ENCODE data around the gene PPP4R3B. TPM values are rescaled to one million over a fixed set of nuclear protein-coding genes. Genes with fewer than 3 reads are reported as not detected.
A peak's percentile ranks its signal among the peaks of the same experiment; 100 is the strongest.
"Not testable (repeated sequence)": the region's sequence is repeated elsewhere in the genome, so short reads cannot be mapped to it uniquely, and the experiment has no call there.

PPP4R3B gene
- total and polyA plus RNA-seq, 8 donors = 17.4 to 110 (median 46.9) TPM

DNA sequence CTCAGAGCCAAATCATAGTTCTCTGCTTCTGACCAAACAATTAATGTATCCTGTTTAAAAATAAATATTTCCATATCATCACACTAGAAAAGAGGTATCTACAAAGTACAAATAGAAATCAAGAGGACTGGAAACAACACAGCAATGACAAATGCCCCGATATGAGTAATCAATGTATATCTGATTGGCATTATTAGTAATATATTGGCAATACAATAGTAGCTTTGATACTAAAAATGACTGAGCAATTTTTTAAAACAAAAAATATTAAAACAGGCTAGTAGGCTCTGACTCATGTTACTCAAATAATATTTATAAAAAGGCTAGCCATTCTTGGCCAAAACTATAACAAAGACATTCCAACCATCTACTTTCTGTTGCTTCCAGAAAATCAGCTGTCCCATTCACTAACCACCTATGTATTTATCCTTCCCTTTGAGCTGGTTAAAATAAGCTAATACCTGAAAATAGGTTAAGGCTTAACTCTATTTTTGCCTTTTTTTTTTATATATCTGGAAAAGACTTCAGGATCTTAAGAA lies 13.3 kb downstream of the PPP4R3B start:
- H3K27ac ChIP-seq = peak overlapping the region in 3 of 5 donors; percentile 2 to 14 (median 7)

DNA sequence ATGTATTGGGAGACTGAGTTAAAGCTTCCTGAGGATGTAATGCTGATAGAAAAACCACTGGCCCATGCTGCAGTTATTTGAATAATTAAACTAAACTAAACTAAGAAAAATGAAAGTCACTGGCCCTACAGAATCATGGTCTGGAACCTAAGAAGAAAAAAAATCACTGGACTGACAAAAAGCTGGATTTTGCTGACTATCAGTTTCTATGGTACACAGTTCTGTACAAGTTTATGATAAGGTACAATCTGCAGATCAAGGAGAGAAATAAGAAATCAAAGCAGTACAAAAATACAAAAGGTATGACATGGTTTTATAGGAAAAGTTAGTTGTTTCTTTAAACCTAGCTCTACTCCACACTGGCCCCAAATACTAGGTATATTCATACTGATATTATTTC lies 15.6 kb downstream of the PPP4R3B start:
- H3K4me1 ChIP-seq = peaks cover 24 to 47% (median 34%) of the 10 kb centered on the region in 4 donors
- H3K9me3 ChIP-seq = no peaks in the 10 kb centered on the region
- no peak for DNase-seq
- H3K27ac ChIP-seq = no peak overlapping the region
- H3K4me3 ChIP-seq = no peak overlapping the region
- TF ChIP-seq POLR2AphosphoS5 (IDR thresholded peaks at IDR 0.05) = no peak
- TF ChIP-seq EP300 (IDR thresholded peaks at IDR 0.05) = no peak
- TF ChIP-seq POLR2A (IDR thresholded peaks at IDR 0.05) = no peak
- TF ChIP-seq, protein P1, sequence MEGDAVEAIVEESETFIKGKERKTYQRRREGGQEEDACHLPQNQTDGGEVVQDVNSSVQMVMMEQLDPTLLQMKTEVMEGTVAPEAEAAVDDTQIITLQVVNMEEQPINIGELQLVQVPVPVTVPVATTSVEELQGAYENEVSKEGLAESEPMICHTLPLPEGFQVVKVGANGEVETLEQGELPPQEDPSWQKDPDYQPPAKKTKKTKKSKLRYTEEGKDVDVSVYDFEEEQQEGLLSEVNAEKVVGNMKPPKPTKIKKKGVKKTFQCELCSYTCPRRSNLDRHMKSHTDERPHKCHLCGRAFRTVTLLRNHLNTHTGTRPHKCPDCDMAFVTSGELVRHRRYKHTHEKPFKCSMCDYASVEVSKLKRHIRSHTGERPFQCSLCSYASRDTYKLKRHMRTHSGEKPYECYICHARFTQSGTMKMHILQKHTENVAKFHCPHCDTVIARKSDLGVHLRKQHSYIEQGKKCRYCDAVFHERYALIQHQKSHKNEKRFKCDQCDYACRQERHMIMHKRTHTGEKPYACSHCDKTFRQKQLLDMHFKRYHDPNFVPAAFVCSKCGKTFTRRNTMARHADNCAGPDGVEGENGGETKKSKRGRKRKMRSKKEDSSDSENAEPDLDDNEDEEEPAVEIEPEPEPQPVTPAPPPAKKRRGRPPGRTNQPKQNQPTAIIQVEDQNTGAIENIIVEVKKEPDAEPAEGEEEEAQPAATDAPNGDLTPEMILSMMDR (IDR thresholded peaks at IDR 0.05) = no peak
- H3K36me3 ChIP-seq = peaks cover 5 to 52% (median 48%) of the 10 kb centered on the region in 4 donors
- intact Hi-C loops (cut with DNase I; ENCODE audit: low total_unique reads) = no loop called here
- H3K27me3 ChIP-seq = no peaks in the 10 kb centered on the region

More for the DNA sequence above, 13.3 kb downstream of the PPP4R3B start:
- no peak for DNase-seq
- intact Hi-C loops (cut with DNase I; ENCODE audit: low total_unique reads) = no loop called here
- Histone ChIP-seq H3K4me3 (no peak overlapping the region), H3K9me3 (no peaks in the 10 kb centered on the region), H3K27me3 (no peaks in the 10 kb centered on the region), H3K4me1 (peaks cover 24 to 65% (median 44%) of the 10 kb centered on the region in 4 donors), H3K36me3 (peaks cover 0 to 31% (median 27%) of the 10 kb centered on the region in 4 donors)
- TF ChIP-seq EP300 (IDR thresholded peaks at IDR 0.05) (no peak), POLR2AphosphoS5 (IDR thresholded peaks at IDR 0.05) (no peak), POLR2A (IDR thresholded peaks at IDR 0.05) (no peak)
- TF ChIP-seq, protein P1 (IDR thresholded peaks at IDR 0.05) = no peak
- 31 to 70% (median 44%) methylated on average over 1 of the region's 1 CpG for WGBS, 5 donors

DNA sequence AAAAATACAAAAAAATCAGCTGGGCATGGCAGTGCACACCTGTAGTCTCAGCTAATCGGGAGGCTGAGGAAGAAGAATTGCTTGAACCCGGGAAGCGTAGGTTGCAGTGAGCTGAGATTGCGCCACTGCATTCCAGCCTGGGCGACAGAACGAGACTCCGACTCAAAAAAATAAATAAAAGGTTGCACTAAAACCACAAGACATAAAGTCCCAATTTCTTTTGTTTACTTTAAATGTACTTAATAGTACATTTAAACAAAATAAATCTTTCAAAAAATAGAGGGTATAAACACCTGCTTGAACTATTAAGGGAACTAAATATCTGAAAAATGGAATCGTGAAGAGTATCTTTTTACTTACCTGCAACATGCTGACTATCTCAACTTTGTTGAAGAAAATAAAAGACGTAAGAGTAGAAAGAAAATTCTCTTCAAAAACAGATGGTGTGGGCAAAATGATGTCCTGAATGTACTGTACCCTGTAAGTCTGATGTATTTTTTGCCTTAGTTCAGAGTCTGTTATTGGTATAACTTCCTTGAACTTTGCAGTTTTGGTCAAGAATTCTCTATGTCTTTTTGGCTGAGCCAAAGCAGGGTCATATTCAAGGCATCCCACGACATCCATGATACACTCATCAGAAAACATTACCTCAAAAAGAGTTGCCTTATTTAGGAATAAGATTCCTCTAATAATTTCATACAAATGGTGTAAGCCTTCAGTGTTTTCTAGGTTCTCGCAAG lies 19.2 kb downstream of the PPP4R3B start:
- 82 to 93% (median 89%) methylated on average over 11 of the region's 11 CpGs for WGBS, 5 donors
- H3K36me3 ChIP-seq = peaks cover 5 to 65% (median 58%) of the 10 kb centered on the region in 4 donors
- H3K4me1 ChIP-seq = peaks cover 11 to 57% (median 32%) of the 10 kb centered on the region in 4 donors
- no peak for DNase-seq
- no peak overlapping the region for H3K27ac ChIP-seq
- no peaks in the 10 kb centered on the region for H3K27me3 ChIP-seq
- intact Hi-C loops (cut with DNase I; ENCODE audit: low total_unique reads) = no loop called here
- TF ChIP-seq, protein P1 (IDR thresholded peaks at IDR 0.05) = no peak
- no peaks in the 10 kb centered on the region for H3K9me3 ChIP-seq
- no peak overlapping the region for H3K4me3 ChIP-seq

DNA sequence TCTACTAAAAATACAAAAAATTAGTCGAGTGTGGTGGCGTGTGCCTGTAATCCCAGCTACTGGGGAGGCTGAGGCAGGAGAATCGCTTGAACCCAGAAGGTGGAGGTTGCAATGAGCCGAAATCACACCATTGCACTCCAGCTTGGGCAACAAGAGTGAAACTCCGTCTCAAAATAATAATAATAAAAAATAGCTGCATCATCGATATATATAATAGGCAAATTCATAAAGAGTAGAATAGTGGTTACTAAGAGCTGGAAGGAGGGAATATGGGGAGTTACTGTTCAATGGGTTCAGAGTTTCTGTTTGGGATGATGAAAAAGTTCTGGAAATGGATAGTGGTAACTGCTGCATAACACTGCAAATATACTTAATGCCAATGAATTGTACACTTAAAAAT lies 20.6 kb downstream of the PPP4R3B start:
- H3K27me3 ChIP-seq; DNase-seq; H3K4me3 ChIP-seq; H3K27ac ChIP-seq; intact Hi-C loops (cut with DNase I; ENCODE audit: low total_unique reads); H3K9me3 ChIP-seq: not testable (repeated sequence)
- 95 to 99% (median 97%) methylated on average over 6 of the region's 6 CpGs for WGBS, 5 donors
- Histone ChIP-seq H3K4me1 (peaks cover 0 to 57% (median 29%) of the 10 kb centered on the region in 4 donors), H3K36me3 (peaks cover 5 to 52% (median 48%) of the 10 kb centered on the region in 4 donors)

DNA sequence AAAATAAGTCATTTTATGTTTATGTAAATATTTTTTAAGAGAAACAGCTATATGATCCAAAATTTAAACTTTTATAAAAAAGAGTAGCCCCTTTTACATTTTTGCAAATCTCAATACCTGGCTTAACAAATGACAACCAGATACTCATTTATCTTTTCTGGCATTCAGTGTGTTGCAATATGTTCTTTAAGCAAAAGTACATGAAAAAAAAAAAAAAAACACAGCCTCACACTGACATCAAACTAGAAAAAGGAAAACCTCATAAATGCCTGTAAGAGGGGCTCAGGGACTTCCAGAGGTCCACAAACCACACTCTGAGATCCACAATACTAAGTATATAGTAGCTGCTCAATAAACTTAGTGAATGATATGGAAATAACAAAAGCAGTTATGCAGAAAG lies 21.9 kb downstream of the PPP4R3B start:
- H3K9me3 ChIP-seq = no peaks in the 10 kb centered on the region
- H3K27ac ChIP-seq = no peak overlapping the region
- intact Hi-C loops (cut with DNase I; ENCODE audit: low total_unique reads) = no loop called here
- TF ChIP-seq EP300 (IDR thresholded peaks at IDR 0.05) (no peak), POLR2AphosphoS5 (IDR thresholded peaks at IDR 0.05) (no peak), POLR2A (IDR thresholded peaks at IDR 0.05) (no peak)
- TF ChIP-seq, protein P1 (IDR thresholded peaks at IDR 0.05) = no peak
- H3K4me3 ChIP-seq = no peak overlapping the region
- peaks cover 0 to 61% (median 33%) of the 10 kb centered on the region in 4 donors for H3K4me1 ChIP-seq
- H3K27me3 ChIP-seq = no peaks in the 10 kb centered on the region
- no peak for DNase-seq
- peaks cover 5 to 53% (median 41%) of the 10 kb centered on the region in 4 donors for H3K36me3 ChIP-seq
